Activated T-cell treated with anti-CD3 and anti-CD28 coated beads for 4 hours (primary cell): ENCODE measurements around the gene RPP38.

Experiments used
- DNase-seq: peaks from one replicate; pipeline ENCODE4 v3.0.0-alpha.2; 2020

RPP38 gene

DNA sequence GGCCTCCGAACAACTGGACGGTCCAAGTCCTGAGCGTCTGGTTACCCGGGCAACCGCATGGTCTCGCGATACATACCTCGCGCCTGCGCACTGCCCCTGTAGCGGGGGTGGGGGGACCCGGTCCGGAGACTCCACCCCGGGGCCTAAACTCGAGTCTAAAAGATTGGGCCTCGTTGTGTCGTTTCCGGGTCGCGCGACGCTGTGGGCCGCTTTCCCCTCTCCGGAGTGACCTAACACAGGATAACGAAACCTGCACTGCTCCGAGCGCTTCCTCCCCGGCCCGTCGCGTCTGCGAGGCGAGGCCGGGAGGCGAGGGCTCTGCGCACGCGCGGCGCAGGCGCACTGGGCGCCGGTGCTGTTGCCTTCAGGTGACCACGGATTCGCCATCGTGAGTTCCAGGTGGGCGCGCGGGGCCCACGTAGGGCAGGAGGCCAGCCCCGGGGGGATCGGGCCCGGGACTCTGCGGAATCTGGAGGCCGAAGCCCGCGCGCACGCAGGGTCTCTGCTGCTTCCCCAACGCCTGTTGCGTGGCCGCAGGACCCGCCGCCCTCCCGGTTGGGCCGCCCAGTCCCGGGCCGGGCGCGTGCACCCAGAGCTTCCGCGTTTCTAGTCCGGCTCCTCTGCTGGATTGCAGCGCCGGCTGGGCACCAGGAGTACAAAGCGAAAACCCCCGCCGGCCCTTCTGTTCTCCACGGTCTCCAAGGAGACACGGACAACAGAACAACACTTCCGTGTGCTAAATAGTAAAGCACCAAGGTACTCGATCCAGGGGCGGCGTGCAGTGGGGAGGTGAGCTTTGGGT lies at the start of gene RPP38:
Gene RPP38 (plus strand): TSS at position 345 of the 802 bp plus-strand sequence. CDS start 5,960 bp downstream, outside the sequence.
- DNase-seq: peak; percentile 96

- DNase-seq: no peak
Measured at GRCh38 chr10:15049533-15049932, 47.6 kb upstream of the RPP38 start.

DNA sequence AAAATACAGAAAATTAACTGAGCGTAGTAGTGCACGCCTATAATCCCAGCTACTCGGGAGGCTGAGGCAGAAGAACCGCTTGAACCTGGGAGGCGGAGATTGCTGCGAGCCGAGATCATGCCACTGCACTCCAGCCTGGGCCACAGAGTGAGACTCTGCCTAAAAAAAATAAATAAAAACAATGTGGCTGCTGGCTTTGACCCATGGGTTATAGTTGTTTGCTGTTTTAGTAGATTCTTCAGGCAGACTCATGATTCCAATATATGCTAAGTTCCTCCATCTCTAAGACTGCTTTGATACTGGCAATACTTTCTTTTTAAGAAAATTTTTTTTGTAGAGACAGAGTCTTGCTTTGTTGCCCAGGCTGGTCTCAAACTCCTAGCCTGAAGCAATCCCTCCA lies 45.0 kb upstream of the RPP38 start:
- DNase-seq: no peak

DNA sequence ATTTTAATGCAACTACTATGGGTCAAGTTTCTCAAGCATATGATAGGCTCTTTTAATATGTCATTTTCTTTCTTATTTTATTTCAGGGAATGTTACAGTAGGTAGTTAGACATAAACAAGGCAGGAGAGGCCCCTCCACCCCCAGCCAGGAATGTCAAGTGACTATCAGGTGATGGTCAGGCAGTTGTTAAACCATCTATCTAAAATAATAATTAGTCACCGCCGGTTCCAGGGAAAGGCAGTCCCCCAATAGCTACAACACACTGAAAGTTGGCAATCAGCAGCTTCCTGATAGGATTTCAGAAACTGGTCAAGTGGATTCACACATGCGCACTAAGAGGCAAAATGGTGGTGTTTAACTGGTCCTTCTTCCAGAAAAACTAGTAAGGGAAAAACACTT lies 44.1 kb upstream of the RPP38 start:
- DNase-seq: no peak

DNA sequence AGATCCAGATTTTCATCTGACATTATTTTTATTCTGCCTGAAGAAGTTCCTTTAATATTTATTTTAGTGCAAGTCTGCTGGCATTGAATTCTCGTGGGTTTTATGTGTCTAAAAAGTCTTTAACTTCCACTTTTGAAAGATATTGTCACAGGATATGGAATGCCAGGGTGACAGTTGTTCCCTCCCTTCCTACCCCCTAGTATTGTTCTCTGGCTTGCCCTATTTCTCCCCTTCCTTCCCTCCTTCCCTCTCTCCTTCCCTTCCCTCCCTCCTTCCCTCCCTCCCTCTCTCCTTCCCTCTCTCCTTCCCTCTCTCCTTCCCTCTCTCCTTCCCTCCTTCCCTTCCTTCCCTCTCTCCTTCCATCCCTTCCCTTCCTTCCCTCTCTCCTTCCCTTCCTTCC lies 38.5 kb upstream of the RPP38 start:
- DNase-seq: no peak

GRCh38 chr10:15059914-15060313 lies 37.2 kb upstream of the RPP38 start:
- DNase-seq: no peak

- DNase-seq: no peak
Measured at GRCh38 chr10:15060638-15061037, 36.5 kb upstream of the RPP38 start.

DNA sequence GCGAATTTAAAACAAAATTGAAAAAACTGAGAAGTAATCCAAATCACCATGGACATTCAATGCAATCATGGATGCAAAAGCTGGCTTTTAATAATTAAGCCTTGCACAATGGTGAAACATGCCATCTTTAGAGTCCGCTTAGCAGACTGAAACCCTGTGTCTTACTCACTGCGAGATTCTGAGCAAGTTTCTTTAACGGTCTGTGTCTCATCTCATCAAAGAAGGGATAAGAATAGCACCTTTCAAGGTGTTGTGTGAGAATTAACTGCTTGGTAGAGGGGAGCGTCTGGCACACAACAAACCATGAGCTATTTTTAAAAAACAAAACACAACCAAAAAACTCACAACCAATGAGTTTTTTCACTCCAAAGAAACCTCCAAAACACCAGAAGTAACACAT lies 30.0 kb upstream of the RPP38 start:
- no peak for DNase-seq

DNA sequence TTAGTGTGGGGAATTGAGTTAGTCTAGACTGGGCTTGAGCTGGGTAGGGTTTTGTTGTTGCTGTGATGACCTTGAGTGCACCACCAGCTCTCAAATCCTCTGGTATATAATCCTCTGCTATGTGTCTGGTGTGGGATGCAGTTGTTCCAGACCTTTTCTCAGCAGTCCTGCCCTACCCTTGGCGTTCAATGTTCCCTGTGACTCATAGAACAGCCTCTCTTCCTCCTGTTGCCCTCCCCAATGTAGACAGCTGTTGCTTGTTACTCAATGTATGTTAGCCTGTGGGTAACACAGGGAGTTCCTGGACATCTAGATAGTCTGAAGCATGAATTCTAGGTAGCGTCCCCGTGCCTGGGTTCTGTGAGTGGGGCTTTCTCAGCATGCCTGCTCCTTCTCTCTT lies 28.4 kb upstream of the RPP38 start:
- no peak for DNase-seq

DNA sequence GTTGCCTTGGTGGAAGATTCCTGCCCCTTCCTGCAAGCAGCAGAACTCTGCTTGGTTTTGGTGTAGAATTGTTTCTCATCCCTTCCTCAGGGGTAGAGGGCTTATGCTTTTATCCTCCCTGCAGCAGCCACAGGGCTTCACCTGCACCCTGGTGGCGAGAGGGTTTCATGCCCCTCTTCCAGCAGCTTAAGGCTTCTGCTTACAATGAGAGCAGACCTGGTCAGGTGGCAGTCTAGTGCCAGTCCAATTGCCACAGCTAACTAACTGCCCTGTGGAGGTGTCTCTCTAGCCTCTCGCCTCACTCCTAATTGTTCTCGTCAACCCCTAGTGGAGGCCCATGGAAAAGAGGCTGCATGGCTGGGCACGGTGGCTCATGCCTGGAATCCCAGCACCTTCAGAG lies 27.9 kb upstream of the RPP38 start:
- no peak for DNase-seq

DNA sequence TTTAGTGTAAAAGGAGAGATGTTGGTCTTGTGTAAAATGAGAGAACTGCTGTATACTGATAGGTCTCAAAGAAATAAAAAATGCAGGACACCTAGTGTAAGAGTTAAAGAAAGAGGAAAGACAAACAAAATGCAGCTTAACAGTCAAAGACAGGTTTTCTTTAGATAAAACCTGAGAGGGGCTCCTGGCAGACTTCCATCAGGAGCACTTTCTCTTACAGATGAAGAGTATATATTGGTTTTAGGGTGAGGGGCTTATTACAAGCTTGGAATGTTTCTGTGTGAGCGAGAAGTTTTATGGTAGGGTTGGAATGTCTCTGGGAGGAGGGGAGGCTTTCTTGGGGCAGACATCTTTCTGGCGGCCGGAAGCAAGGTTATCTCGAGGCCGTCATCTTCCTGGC lies 24.8 kb upstream of the RPP38 start:
- DNase-seq: no peak

DNA sequence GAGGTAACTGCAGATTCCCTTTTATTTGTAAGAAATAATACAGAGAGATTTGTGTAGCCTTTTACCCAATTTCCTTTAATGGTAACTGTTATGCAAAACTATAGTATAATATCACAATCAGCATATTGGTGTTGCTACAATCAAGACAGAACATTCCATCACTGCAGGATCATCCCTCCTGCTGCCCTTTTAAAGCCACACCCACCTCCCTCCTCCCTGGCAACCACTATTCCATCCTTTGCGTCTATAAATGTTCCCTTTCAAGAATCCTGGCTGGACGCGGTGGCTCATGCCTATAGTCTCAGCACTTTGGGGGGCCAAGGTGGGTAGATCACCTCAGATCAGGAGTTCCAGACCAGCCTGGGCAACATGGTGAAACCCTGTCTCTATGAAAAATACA lies 21.7 kb upstream of the RPP38 start:
- no peak for DNase-seq

DNA sequence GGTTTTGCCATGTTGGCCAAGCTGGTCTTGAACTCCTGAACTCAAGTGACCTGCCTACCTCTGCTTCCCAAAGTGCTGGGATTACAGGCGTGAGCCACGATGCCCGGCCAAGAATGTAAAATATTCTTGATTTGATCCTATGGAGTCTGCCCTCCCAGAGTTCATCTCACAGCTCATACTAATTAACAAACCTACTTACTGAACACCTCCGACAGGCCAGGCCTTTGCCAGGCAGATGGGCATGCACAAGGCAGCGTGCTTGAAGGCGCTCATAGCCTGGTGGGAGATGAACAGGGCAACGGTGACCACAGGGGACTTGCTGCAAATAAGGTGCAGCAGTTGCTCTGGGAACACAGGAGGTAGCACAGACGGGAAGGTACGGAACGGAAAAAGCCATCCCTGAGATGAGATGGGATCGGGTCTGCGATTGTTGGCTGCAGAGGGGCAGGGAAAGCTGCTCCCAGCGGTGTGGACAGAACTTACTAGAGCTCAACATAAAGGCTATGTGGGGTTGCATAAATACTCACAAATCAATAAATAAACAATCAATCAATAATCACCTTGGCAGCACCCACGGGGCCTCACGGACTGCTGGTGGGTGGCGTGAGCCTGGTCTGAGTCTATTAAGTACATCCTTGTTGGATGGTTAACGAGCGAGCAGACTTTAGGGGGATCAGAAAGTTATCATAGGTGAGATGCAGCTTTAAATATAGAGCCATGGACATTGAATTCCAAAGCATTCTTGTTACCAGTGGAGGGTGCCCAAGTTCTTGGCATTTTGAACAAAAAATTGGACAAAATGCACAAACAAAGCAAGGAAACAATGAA lies 13.3 kb upstream of the RPP38 start:
- DNase-seq: no peak

DNA sequence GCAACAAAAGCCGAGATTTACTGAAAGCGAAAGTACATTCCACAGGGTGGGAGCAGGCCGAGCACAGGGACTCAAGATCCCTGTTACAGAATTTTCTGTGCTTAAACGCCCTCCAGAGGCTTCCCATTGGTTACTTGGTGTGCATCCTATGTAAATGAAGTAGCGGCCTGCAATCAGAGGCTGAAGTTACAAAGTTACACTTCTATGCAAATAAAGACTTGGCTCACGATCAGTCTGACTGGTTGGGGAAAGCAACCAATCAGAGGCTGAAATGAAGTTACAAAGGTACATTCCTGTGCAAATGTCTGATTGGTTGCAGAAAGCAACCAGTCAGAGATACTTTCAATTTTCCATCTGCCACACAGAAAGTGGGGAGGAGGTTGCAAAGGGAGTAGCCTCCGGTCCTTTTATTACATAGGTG lies 12.6 kb upstream of the RPP38 start:
- no peak for DNase-seq

- DNase-seq: peak; percentile 61
Measured at GRCh38 chr10:15088428-15089261, 8.5 kb upstream of the RPP38 start, which contains the start of gene ACBD7. Gene ACBD7 (minus strand): TSS chr10:15088776. CDS start chr10:15088728, 48 bp downstream.

DNA sequence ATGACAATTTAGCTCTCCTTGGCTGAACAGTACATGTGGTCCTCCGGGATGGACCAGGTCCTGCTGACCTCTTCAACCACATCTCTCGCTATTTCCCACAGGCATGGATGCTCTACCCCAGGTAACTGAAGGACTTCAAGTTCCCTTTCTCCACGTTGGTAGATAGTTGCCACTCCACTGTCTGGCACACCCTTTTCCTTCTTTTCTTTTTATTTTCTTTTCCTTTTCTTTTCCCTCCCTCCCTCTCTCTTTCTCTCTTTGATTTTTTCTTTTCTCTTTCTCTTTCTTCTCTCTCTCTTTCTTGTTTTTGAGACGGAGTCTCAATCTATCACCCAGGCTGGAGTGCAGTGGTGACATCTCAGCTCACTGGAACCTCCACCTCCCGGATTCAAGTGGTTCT lies 5.7 kb upstream of the RPP38 start:
- no peak for DNase-seq

GRCh38 chr10:15092855-15093408 lies 4.2 kb upstream of the RPP38 start:
- DNase-seq: no peak

GRCh38 chr10:15096661-15097010 lies 519 bp upstream of the RPP38 start:
- DNase-seq: no peak

DNA sequence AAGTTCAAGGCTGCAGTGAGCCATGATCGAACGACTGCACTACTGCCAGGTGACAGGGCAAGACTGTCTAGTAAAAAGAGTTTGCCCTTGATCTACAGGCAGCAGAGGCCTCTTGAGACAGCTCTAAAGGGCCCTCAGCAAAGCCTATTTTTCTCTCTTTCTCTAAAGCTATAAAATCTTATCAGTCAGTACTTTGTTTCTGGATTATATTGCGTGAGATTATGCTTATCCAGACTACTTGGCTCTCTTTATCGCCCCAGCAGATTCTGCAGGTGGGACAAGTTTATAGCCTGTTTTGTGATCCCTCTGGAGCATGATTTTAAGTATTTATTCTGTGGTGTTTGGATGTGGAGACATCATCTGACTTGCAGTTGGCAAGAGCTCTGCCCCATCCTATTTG lies 2.7 kb downstream of the RPP38 start:
- no peak for DNase-seq

DNA sequence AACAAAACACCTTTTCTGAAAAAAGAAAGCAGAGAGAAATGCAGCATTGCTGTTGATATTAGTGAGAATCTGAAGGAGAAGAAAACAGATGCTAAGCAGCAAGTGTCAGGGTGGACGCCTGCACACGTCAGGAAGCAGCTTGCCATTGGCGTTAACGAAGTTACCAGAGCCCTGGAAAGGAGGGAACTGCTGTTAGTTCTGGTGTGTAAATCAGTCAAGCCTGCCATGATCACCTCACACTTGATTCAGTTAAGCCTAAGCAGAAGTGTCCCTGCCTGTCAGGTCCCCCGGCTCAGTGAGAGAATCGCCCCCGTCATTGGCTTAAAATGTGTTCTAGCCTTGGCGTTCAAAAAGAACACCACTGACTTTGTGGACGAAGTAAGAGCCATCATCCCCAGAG lies 6.4 kb downstream of the RPP38 start:
- DNase-seq: no peak

GRCh38 chr10:15106352-15107013 lies 9.3 kb downstream of the RPP38 start:
- DNase-seq: peak; percentile 55

- DNase-seq: no peak
Measured at GRCh38 chr10:15112657-15113056, 15.5 kb downstream of the RPP38 start.
